Measurements from ENCODE around the gene CFAP92.

The CFAP92 gene

GRCh38 chr3:129000742-129001100 lies 6.8 kb upstream of the CFAP92 start:
- CTCF ChIA-PET: no interaction called here
- H3K27ac ChIP-seq (ENCODE audit: extremely low read depth, low read depth, low read length): no peak overlapping the region
- H3K4me1 ChIP-seq (ENCODE audit: control insufficient read depth, insufficient read depth, low read length): no peaks in the 10 kb centered on the region

GRCh38 chr3:128999102-128999501 lies 5.2 kb upstream of the CFAP92 start:
- H3K36me3 ChIP-seq (ENCODE audit: control insufficient read depth in 2 of 2, insufficient read depth in 1 of 2, low read length in 2 of 2): no peaks in the 10 kb centered on the region
- ChIA-PET POLR2A (interaction anchor here (0.6 kb wide), 1 partner anchor 204 kb away, joined by 3 read pairs; no protein-coding TSS in a partner anchor), CTCF (interaction anchor here (0.7 to 2.4 kb wide), 3 partner anchors 29 to 246 kb away, joined by 3 to 8 read pairs (median 3); no protein-coding TSS in a partner anchor)
- no peaks in the 10 kb centered on the region for H3K4me1 ChIP-seq (ENCODE audit: control insufficient read depth, insufficient read depth, low read length)
- no peak overlapping the region for H3K4me3 ChIP-seq (ENCODE audit: low read depth, low read length)
- H3K27ac ChIP-seq (ENCODE audit: extremely low read depth, low read depth, low read length): no peak overlapping the region
- no peaks in the 10 kb centered on the region for H3K9me3 ChIP-seq (ENCODE audit: control insufficient read depth, insufficient read depth, low read depth, low read length)
- TF ChIP-seq ZNF324 (tag by site-specific recombination; IDR thresholded peaks at IDR 0.05): no peak
- TF ChIP-seq ZNF510 (tag by site-specific recombination; IDR thresholded peaks at IDR 0.05; ENCODE audit: insufficient replicate concordance): no peak
- TF ChIP-seq ZNF280C (tag by site-specific recombination; IDR thresholded peaks at IDR 0.05): no peak
- TF ChIP-seq SP3 (tag by site-specific recombination; IDR thresholded peaks at IDR 0.05): no peak
- no peak for TF ChIP-seq OVOL3 (tag by site-specific recombination; IDR thresholded peaks at IDR 0.05)
- no peak for TF ChIP-seq ZNF112 (tag by site-specific recombination; IDR thresholded peaks at IDR 0.05)
- no peak for TF ChIP-seq GFI1B (tag by site-specific recombination; IDR thresholded peaks at IDR 0.05)
- no peak for TF ChIP-seq PRDM4 (tag by site-specific recombination; IDR thresholded peaks at IDR 0.05)
- no peak for TF ChIP-seq ZBTB11 (tag by site-specific recombination; conservative IDR thresholded peaks at IDR 0.05; ENCODE audit: low read depth)
- TF ChIP-seq ZNF394 (tag by site-specific recombination; IDR thresholded peaks at IDR 0.05; ENCODE audit: borderline replicate concordance): no peak

More at GRCh38 chr3:129000742-129001100, 6.8 kb upstream of the CFAP92 start:
- TF ChIP-seq ZNF530 (tag by site-specific recombination; IDR thresholded peaks at IDR 0.05; ENCODE audit: low read depth): no peak
- no peak for TF ChIP-seq KLF16 (tag by site-specific recombination; IDR thresholded peaks at IDR 0.05)
- no peak for TF ChIP-seq BCL11A (tag by site-specific recombination; IDR thresholded peaks at IDR 0.05; ENCODE audit: low read depth)
- no peak for TF ChIP-seq ZSCAN23 (tag by site-specific recombination; IDR thresholded peaks at IDR 0.05)
- no peak for TF ChIP-seq TSHZ1 (tag by site-specific recombination; IDR thresholded peaks at IDR 0.05; ENCODE audit: borderline replicate concordance)
- no peak for TF ChIP-seq IKZF3 (tag by site-specific recombination; IDR thresholded peaks at IDR 0.05)
- no peak for TF ChIP-seq ZNF223 (tag by site-specific recombination; IDR thresholded peaks at IDR 0.05)
- no peak for TF ChIP-seq SETDB1 (IDR thresholded peaks at IDR 0.05; ENCODE audit: insufficient read length, low read length)
- no peak for TF ChIP-seq PRDM6 (tag by site-specific recombination; IDR thresholded peaks at IDR 0.05)
- TF ChIP-seq KLF8 (tag by site-specific recombination; IDR thresholded peaks at IDR 0.05): no peak
- TF ChIP-seq ZNF433 (tag by site-specific recombination; IDR thresholded peaks at IDR 0.05; ENCODE audit: low read depth): no peak
- no peak for TF ChIP-seq ZNF624 (tag by site-specific recombination; IDR thresholded peaks at IDR 0.05)
- no peak overlapping the region for H3K4me3 ChIP-seq (ENCODE audit: low read depth, low read length)
- POLR2A ChIA-PET: no interaction called here
- no peaks in the 10 kb centered on the region for H3K9me3 ChIP-seq (ENCODE audit: control insufficient read depth, insufficient read depth, low read depth, low read length)
- H3K36me3 ChIP-seq (ENCODE audit: control insufficient read depth in 2 of 2, insufficient read depth in 1 of 2, low read length in 2 of 2): no peaks in the 10 kb centered on the region
